Colonic mucosa (tissue), 4 donors: ENCODE data around the gene PAGR1. TPM values are rescaled to one million over a fixed set of nuclear protein-coding genes. Genes with fewer than 3 reads are reported as not detected.

Experiments used
- DNase-seq: peaks from one replicate; pipeline ENCODE4 v3.0.0-alpha.2; 2020
- H3K27ac ChIP-seq: fragments of 200-600 bp; one replicate; pipeline ENCODE4 v1.8.0; 2021
- H3K27me3 ChIP-seq: fragments of 200-600 bp; one replicate; pipeline ENCODE4 v1.8.0; 2021
- H3K36me3 ChIP-seq: fragments of 200-600 bp; one replicate; pipeline ENCODE4 v1.8.0; 2021
- H3K4me1 ChIP-seq: fragments of 200-600 bp; one replicate; pipeline ENCODE4 v1.8.0; 2021; ENCODE audit warnings: mild to moderate bottlenecking
- H3K4me3 ChIP-seq: fragments of 200-600 bp; one replicate; pipeline ENCODE4 v1.8.0; 2021
- H3K9ac ChIP-seq, 2 donors: one replicate each; pipeline ENCODE4 v1.7.0; 2013; ENCODE audit warnings: control low read depth in 2 of 2, low read depth in 2 of 2, low read length in 2 of 2
- H3K9me3 ChIP-seq: fragments of 200-600 bp; one replicate; pipeline ENCODE4 v1.8.0; 2021
- CTCF ChIP-seq: fragments of 200-600 bp; IDR thresholded peaks from one replicate; pipeline ENCODE4 v1.8.0; 2022; ENCODE audit warnings: antibody characterized with exemption, mild to moderate bottlenecking
- intact Hi-C: fragments of 100-400 bp; cut with DNase I; formaldehyde crosslinking; loops from one replicate; pipeline ENCODE4 v1.14.1; 2022
- total RNA-seq, 2 donors: library from RNA; stranded (reverse); fragmentation: NEBNext Ultra II Directional in 1 of 2; extraction: Animal tissue kit (Norgen Biotek cat#: 25700) in 1 of 2; gene quantifications; one replicate each; pipeline ENCODE4 v1.2.1, GENCODE V29; 2021
- donor health status: healthy.
- donor health status: DM: no; HTN: no; CAD: no.
- donor health status: DM: no; HTN: no; CAD: no.

PAGR1 gene
- total RNA-seq, 2 donors from 2014 or later = 16.0 to 45.0 TPM

- H3K9me3 ChIP-seq = no peaks in the 10 kb centered on the region
- intact Hi-C loops = no loop called here
Measured at GRCh38 chr16:29841631-29842030, 25.7 kb downstream of the PAGR1 start.

GRCh38 chr16:29842732-29843346 lies 26.9 kb downstream of the PAGR1 start:
- Histone ChIP-seq H3K9me3 (no peaks in the 10 kb centered on the region), H3K36me3 (peaks cover 72% of the 10 kb centered on the region), H3K4me3 (no peak overlapping the region), H3K4me1 (no peaks in the 10 kb centered on the region), H3K27ac (no peak overlapping the region), H3K9ac (no peak overlapping the region), H3K27me3 (no peaks in the 10 kb centered on the region)
- no peak for TF ChIP-seq CTCF
- intact Hi-C loops = no loop called here
- DNase-seq = no peak

More at GRCh38 chr16:29841631-29842030, 25.7 kb downstream of the PAGR1 start:
- DNase-seq = no peak
- Histone ChIP-seq H3K27ac (no peak overlapping the region), H3K27me3 (no peaks in the 10 kb centered on the region), H3K4me1 (no peaks in the 10 kb centered on the region), H3K9ac (no peak overlapping the region), H3K4me3 (no peak overlapping the region), H3K36me3 (peaks cover 73% of the 10 kb centered on the region)
- TF ChIP-seq CTCF = no peak

- intact Hi-C loops = no loop called here
- Histone ChIP-seq H3K9ac (no peak overlapping the region), H3K9me3 (no peaks in the 10 kb centered on the region), H3K27me3 (no peaks in the 10 kb centered on the region), H3K4me3 (no peak overlapping the region), H3K27ac (no peak overlapping the region), H3K36me3 (peaks cover 69% of the 10 kb centered on the region), H3K4me1 (no peaks in the 10 kb centered on the region)
- TF ChIP-seq CTCF = no peak
- DNase-seq = no peak
Measured at GRCh38 chr16:29843931-29844330, 28.0 kb downstream of the PAGR1 start.

GRCh38 chr16:29844575-29845331 lies 28.8 kb downstream of the PAGR1 start:
- intact Hi-C loops = no loop called here
- H3K27ac ChIP-seq = no peak overlapping the region
- H3K4me3 ChIP-seq = no peak overlapping the region
- TF ChIP-seq CTCF = no peak
- DNase-seq = no peak
- no peaks in the 10 kb centered on the region for H3K27me3 ChIP-seq
- H3K9ac ChIP-seq = no peak overlapping the region
- H3K36me3 ChIP-seq = peaks cover 65% of the 10 kb centered on the region
- no peaks in the 10 kb centered on the region for H3K4me1 ChIP-seq
- H3K9me3 ChIP-seq = no peaks in the 10 kb centered on the region

- Histone ChIP-seq H3K4me1 (no peaks in the 10 kb centered on the region), H3K4me3 (no peak overlapping the region), H3K36me3 (peaks cover 56% of the 10 kb centered on the region), H3K9me3 (no peaks in the 10 kb centered on the region), H3K9ac (no peak overlapping the region), H3K27me3 (no peaks in the 10 kb centered on the region), H3K27ac (no peak overlapping the region)
- DNase-seq = no peak
- TF ChIP-seq CTCF = no peak
- intact Hi-C loops = no loop called here
Measured at GRCh38 chr16:29845656-29846055, 29.7 kb downstream of the PAGR1 start.
